K562 (cell line): ENCODE measurements around the gene ATG7. TPM values are rescaled to one million over a fixed set of nuclear protein-coding genes. Genes with fewer than 3 reads are reported as not detected.

Experiments used
- ETV5 ChIP-seq: sonication (generic); formaldehyde crosslinking; IDR thresholded peaks from 2 replicates; pipeline ENCODE4 v1.4.0; 2020; ENCODE audit warnings: low read depth, mild to moderate bottlenecking, missing genetic modification reagents
- MCM2 ChIP-seq: fragments of 450-650 bp; IDR thresholded peaks from 2 replicates; pipeline ENCODE4 v1.6.1; 2017; ENCODE audit warnings: low read depth, mild to moderate bottlenecking
- MTF1 ChIP-seq: fragments of 250-450 bp; sonication (Bioruptor Pico); IDR thresholded peaks from 2 replicates; pipeline ENCODE4 v1.9.0; 2021; ENCODE audit warnings: moderate library complexity, mild to moderate bottlenecking, inconsistent platforms, borderline replicate concordance
- NFRKB ChIP-seq: fragments of 450-650 bp; IDR thresholded peaks from 2 replicates; pipeline ENCODE4 v1.6.1; 2016; ENCODE audit warnings: low read depth
- PBX2 ChIP-seq, 2 experiments: IDR thresholded peaks in 1 of 2; conservative IDR thresholded peaks in 1 of 2; 2 replicates each; pipeline ENCODE4 v1.6.1; 2016; ENCODE audit warnings: low read depth in 2 of 2, mild to moderate bottlenecking in 1 of 2, missing compliant biosample characterization in 1 of 2, missing genetic modification characterization in 1 of 2, moderate library complexity in 1 of 2
- SOX6 ChIP-seq: fragments of 450-650 bp; IDR thresholded peaks from 2 replicates; pipeline ENCODE4 v1.6.1; 2014; ENCODE audit warnings: mild to moderate bottlenecking
- SREBF2 ChIP-seq: sonication (generic); formaldehyde crosslinking; IDR thresholded peaks from 2 replicates; pipeline ENCODE4 v1.4.0; 2020; ENCODE audit warnings: mild to moderate bottlenecking, missing genetic modification reagents
- U2AF1 ChIP-seq: fragments of 200-400 bp; formaldehyde crosslinking; optimal IDR thresholded peaks from 2 replicates; pipeline ENCODE3; 2017; ENCODE audit warnings: mild to moderate bottlenecking, low read depth, low read length, moderate library complexity
- ZNF408 ChIP-seq: fragments of 250-450 bp; sonication (Bioruptor Pico); IDR thresholded peaks from 2 replicates; pipeline ENCODE4 v1.4.0; 2020; ENCODE audit warnings: low read depth, mild to moderate bottlenecking, moderate library complexity
- ZNF444 ChIP-seq: fragments of 250-450 bp; sonication (Bioruptor Pico); IDR thresholded peaks from 2 replicates; pipeline ENCODE4 v1.4.0; 2020; ENCODE audit warnings: mild to moderate bottlenecking, moderate library complexity
- polyA plus RNA-seq, 8 experiments: library from polyadenylated mRNA; depleted of rRNA in 4 of 8; stranded (reverse) in 5 of 8; unstranded in 3 of 8; fragments of >200 nt; fragmentation: Nextera tagmentation in 2 of 8; fragmentation: Illumina TruSeq in 1 of 8; extraction: Ambion mirVana in 2 of 8; extraction: Trizol in 1 of 8; gene quantifications; 2 replicates each; pipeline versions ENCODE4 v1.2.1 to v1.2.3, GENCODE V29; 2011 to 2014; ENCODE audit warnings: inconsistent platforms in 1 of 8, missing spikeins in 1 of 8
- total RNA-seq, 7 experiments: library from RNA; depleted of rRNA in 6 of 7; stranded (reverse); fragments of >200 nt in 6 of 7; fragmentation: Illumina TruSeq in 2 of 7; extraction: Trizol in 2 of 7; gene quantifications; 2 replicates each; pipeline versions ENCODE4 v1.2.1 to v1.2.3, GENCODE V29; 2011 to 2021; ENCODE audit warnings: low replicate concordance in 1 of 7
- TF ChIP-seq, protein P1 (sequence below): fragments of 150-350 bp; conservative IDR thresholded peaks from 2 replicates; pipeline ENCODE4 v1.6.1; 2014; ENCODE audit warnings: low read length
- TF ChIP-seq, protein P2 (sequence below): fragments of 200-400 bp; formaldehyde crosslinking; IDR thresholded peaks from 2 replicates; pipeline ENCODE4 v1.6.1; 2017; ENCODE audit warnings: mild to moderate bottlenecking, low read depth, low read length, moderate library complexity
- TF ChIP-seq, protein P3 (sequence below), 3 experiments: fragments of 200-800 bp in 1 of 3; fragments of 250-450 bp in 1 of 3; fragments of 450-650 bp in 1 of 3; sonication (Bioruptor Pico) in 1 of 3; sonication (Bioruptor generic) in 1 of 3; formaldehyde crosslinking in 1 of 3; IDR thresholded peaks; 2 replicates each; pipeline versions ENCODE4 v1.6.1 to v1.8.0; 2016 to 2022; ENCODE audit warnings: mild to moderate bottlenecking in 2 of 3, missing genetic modification characterization in 2 of 3, missing compliant biosample characterization in 1 of 3, moderate library complexity in 1 of 3

The ATG7 gene
- total and polyA plus RNA-seq, 9 of the 15 experiments (the other 6 are each of a cell fraction or from before 2014, with no cell fraction given): 18.3 to 45.3 (median 33.6) TPM

GRCh38 chr3:11288786-11289637, 16.8 kb downstream of the ATG7 start (continued):
- TF ChIP-seq PBX2 (CRISPR knock-in tag; IDR thresholded peaks at IDR 0.05; ENCODE audit: low read depth) (no peak), PBX2 (tag; conservative IDR thresholded peaks at IDR 0.05; ENCODE audit: low read depth) (no peak), ZNF444 (CRISPR knock-in tag) (no peak), SREBF2 (CRISPR knock-in tag) (no peak), ETV5 (no peak), NFRKB (no peak; the same call in none of the 2 replicates), U2AF1 (no peak), MCM2 (no peak), SOX6 (peak; percentile 23; the same call in 1 of the 2 replicates), MTF1 (no peak), ZNF408 (CRISPR knock-in tag) (no peak)
- TF ChIP-seq, protein P1, sequence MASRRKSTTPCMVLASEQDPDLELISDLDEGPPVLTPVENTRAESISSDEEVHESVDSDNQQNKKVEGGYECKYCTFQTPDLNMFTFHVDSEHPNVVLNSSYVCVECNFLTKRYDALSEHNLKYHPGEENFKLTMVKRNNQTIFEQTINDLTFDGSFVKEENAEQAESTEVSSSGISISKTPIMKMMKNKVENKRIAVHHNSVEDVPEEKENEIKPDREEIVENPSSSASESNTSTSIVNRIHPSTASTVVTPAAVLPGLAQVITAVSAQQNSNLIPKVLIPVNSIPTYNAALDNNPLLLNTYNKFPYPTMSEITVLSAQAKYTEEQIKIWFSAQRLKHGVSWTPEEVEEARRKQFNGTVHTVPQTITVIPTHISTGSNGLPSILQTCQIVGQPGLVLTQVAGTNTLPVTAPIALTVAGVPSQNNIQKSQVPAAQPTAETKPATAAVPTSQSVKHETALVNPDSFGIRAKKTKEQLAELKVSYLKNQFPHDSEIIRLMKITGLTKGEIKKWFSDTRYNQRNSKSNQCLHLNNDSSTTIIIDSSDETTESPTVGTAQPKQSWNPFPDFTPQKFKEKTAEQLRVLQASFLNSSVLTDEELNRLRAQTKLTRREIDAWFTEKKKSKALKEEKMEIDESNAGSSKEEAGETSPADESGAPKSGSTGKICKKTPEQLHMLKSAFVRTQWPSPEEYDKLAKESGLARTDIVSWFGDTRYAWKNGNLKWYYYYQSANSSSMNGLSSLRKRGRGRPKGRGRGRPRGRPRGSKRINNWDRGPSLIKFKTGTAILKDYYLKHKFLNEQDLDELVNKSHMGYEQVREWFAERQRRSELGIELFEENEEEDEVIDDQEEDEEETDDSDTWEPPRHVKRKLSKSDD: no peak
- TF ChIP-seq, protein P2, sequence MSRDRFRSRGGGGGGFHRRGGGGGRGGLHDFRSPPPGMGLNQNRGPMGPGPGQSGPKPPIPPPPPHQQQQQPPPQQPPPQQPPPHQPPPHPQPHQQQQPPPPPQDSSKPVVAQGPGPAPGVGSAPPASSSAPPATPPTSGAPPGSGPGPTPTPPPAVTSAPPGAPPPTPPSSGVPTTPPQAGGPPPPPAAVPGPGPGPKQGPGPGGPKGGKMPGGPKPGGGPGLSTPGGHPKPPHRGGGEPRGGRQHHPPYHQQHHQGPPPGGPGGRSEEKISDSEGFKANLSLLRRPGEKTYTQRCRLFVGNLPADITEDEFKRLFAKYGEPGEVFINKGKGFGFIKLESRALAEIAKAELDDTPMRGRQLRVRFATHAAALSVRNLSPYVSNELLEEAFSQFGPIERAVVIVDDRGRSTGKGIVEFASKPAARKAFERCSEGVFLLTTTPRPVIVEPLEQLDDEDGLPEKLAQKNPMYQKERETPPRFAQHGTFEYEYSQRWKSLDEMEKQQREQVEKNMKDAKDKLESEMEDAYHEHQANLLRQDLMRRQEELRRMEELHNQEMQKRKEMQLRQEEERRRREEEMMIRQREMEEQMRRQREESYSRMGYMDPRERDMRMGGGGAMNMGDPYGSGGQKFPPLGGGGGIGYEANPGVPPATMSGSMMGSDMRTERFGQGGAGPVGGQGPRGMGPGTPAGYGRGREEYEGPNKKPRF: no peak
- TF ChIP-seq, protein P3, sequence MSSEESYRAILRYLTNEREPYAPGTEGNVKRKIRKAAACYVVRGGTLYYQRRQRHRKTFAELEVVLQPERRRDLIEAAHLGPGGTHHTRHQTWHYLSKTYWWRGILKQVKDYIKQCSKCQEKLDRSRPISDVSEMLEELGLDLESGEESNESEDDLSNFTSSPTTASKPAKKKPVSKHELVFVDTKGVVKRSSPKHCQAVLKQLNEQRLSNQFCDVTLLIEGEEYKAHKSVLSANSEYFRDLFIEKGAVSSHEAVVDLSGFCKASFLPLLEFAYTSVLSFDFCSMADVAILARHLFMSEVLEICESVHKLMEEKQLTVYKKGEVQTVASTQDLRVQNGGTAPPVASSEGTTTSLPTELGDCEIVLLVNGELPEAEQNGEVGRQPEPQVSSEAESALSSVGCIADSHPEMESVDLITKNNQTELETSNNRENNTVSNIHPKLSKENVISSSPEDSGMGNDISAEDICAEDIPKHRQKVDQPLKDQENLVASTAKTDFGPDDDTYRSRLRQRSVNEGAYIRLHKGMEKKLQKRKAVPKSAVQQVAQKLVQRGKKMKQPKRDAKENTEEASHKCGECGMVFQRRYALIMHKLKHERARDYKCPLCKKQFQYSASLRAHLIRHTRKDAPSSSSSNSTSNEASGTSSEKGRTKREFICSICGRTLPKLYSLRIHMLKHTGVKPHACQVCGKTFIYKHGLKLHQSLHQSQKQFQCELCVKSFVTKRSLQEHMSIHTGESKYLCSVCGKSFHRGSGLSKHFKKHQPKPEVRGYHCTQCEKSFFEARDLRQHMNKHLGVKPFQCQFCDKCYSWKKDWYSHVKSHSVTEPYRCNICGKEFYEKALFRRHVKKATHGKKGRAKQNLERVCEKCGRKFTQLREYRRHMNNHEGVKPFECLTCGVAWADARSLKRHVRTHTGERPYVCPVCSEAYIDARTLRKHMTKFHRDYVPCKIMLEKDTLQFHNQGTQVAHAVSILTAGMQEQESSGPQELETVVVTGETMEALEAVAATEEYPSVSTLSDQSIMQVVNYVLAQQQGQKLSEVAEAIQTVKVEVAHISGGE (CRISPR knock-in tag; IDR thresholded peaks at IDR 0.05): 0 out of 6 replicates have a peak, but pooled peaks of 1 of the 3 experiments have one; percentile 19
